ENCODE results near the gene CRYBB2. TPM values are rescaled to one million over a fixed set of nuclear protein-coding genes. Genes with fewer than 3 reads are reported as not detected.
"Not testable (repeated sequence)": the region's sequence is repeated elsewhere in the genome, so short reads cannot be mapped to it uniquely, and the experiment has no call there.

The CRYBB2 gene
- polyA plus RNA-seq (ENCODE audit: insufficient read depth in 1 of 5, insufficient read length in 5 of 5, low replicate concordance in 1 of 5) = 1 to 10 TPM in 3 of 5 donors, under 1 TPM in 2; 0.47 to 1.1 (median 1.1) TPM
- long read RNA-seq, donor 1 = 0 reads
- long read RNA-seq, donor 2 = 0 reads
- long read RNA-seq, donor 3 = 0 reads
- long read RNA-seq, donor 4 = 0 reads
- long read RNA-seq, donor 5 = 0 reads
- long read RNA-seq, donor 6 = 0 reads
- long read RNA-seq, donor 7 = 0 reads
- long read RNA-seq, donor 8 = 0 reads

GRCh38 chr22:25219211-25219689 lies at the start of gene CRYBB2:
CRYBB2 (plus strand) TSS chr22:25219639; CDS start chr22:25221430, 1,791 bp downstream.
- DNase-seq = no peak

- no peak for DNase-seq
Measured at GRCh38 chr22:25170426-25170980, 48.9 kb upstream of the CRYBB2 start.

- DNase-seq = no peak
Measured at GRCh38 chr22:25172153-25172552, 47.3 kb upstream of the CRYBB2 start.

- DNase-seq = no peak
Measured at GRCh38 chr22:25174156-25174887, 45.1 kb upstream of the CRYBB2 start.

GRCh38 chr22:25174888-25175411 lies 44.5 kb upstream of the CRYBB2 start:
- DNase-seq = no peak

GRCh38 chr22:25176175-25176574 lies 43.3 kb upstream of the CRYBB2 start:
- DNase-seq = no peak

GRCh38 chr22:25176799-25177198 lies 42.6 kb upstream of the CRYBB2 start:
- no peak for DNase-seq

GRCh38 chr22:25177226-25177625 lies 42.2 kb upstream of the CRYBB2 start:
- DNase-seq = no peak

- no peak for DNase-seq
Measured at GRCh38 chr22:25177895-25178294, 41.5 kb upstream of the CRYBB2 start.

- DNase-seq = not testable (repeated sequence)
Measured at GRCh38 chr22:25178348-25178747, 41.1 kb upstream of the CRYBB2 start.

- not testable (repeated sequence) for DNase-seq
Measured at GRCh38 chr22:25178869-25179631, 40.4 kb upstream of the CRYBB2 start.

GRCh38 chr22:25182131-25183110 lies 37.0 kb upstream of the CRYBB2 start:
- DNase-seq = no peak

GRCh38 chr22:25183949-25184619 lies 35.4 kb upstream of the CRYBB2 start:
- DNase-seq = no peak

- DNase-seq = no peak
Measured at GRCh38 chr22:25186140-25186539, 33.3 kb upstream of the CRYBB2 start.

GRCh38 chr22:25187469-25187868 lies 32.0 kb upstream of the CRYBB2 start:
- DNase-seq = no peak

GRCh38 chr22:25192406-25192805 lies 27.0 kb upstream of the CRYBB2 start:
- DNase-seq = no peak

- DNase-seq = no peak
Measured at GRCh38 chr22:25193130-25193529, 26.3 kb upstream of the CRYBB2 start.

GRCh38 chr22:25193548-25193947 lies 25.9 kb upstream of the CRYBB2 start:
- DNase-seq = no peak

GRCh38 chr22:25196326-25196725 lies 23.1 kb upstream of the CRYBB2 start:
- no peak for DNase-seq

- no peak for DNase-seq
Measured at GRCh38 chr22:25197340-25197739, 22.1 kb upstream of the CRYBB2 start.
